GM12873 (cell line): ENCODE measurements around the gene FCHSD2.

Experiments
- TF ChIP-seq, protein P1 (sequence below): IDR thresholded peaks from 2 replicates; pipeline ENCODE4 v1.5.1; 2012; ENCODE audit warnings: low read depth, mild to moderate bottlenecking, moderate library complexity, low read length, control low read depth; ENCODE audit not compliant: insufficient read depth; ENCODE audit errors: missing control alignments

FCHSD2 gene

GRCh38 chr11:73029403-73029802, 112.7 kb downstream of the FCHSD2 start:
- TF ChIP-seq, protein P1, sequence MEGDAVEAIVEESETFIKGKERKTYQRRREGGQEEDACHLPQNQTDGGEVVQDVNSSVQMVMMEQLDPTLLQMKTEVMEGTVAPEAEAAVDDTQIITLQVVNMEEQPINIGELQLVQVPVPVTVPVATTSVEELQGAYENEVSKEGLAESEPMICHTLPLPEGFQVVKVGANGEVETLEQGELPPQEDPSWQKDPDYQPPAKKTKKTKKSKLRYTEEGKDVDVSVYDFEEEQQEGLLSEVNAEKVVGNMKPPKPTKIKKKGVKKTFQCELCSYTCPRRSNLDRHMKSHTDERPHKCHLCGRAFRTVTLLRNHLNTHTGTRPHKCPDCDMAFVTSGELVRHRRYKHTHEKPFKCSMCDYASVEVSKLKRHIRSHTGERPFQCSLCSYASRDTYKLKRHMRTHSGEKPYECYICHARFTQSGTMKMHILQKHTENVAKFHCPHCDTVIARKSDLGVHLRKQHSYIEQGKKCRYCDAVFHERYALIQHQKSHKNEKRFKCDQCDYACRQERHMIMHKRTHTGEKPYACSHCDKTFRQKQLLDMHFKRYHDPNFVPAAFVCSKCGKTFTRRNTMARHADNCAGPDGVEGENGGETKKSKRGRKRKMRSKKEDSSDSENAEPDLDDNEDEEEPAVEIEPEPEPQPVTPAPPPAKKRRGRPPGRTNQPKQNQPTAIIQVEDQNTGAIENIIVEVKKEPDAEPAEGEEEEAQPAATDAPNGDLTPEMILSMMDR = no peak

- TF ChIP-seq, protein P1 = no peak
Observed at GRCh38 chr11:73028611-73029010, 113.5 kb downstream of the FCHSD2 start.

DNA sequence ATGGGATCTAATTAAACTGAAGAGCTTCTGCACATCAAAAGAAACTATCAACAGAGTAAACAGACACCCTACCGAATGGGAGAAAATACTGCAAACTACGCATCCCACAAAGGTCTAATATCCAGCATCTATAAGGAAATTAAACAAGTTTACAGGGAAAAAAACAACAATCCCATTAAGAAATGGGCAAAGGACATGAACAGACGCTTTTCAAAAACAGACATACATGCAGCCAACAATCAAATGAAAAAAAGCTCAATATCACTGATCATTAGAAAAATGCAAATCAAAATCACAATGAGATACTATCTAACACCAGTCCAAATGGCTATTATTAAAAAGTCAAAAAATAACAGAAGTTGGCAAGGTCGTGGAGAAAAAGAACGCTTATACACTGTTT, 117.5 kb downstream of the FCHSD2 start:
- TF ChIP-seq, protein P1 = no peak

GRCh38 chr11:73019996-73020395, 122.1 kb downstream of the FCHSD2 start:
- TF ChIP-seq, protein P1 = no peak

- TF ChIP-seq, protein P1 = no peak
Observed at GRCh38 chr11:73019449-73019848, 122.7 kb downstream of the FCHSD2 start.

DNA sequence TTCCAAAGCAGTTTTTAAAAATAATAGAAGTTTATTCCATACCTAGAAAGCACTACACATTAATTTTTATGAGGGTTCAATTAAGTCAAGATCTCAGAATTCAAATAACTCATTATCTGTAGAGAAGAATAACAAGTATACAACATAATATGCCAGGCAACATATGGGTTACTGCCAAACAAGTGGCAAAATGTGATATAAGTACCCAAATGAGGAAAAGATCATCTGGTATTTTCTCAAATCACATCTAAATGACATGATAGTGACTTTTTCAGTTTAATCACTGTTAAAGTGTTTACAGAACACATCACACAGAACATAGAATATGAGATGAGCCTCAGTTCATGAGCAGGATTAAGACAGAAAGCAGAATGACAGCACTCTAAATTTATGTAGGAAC, 123.3 kb downstream of the FCHSD2 start:
- TF ChIP-seq, protein P1 = no peak

DNA sequence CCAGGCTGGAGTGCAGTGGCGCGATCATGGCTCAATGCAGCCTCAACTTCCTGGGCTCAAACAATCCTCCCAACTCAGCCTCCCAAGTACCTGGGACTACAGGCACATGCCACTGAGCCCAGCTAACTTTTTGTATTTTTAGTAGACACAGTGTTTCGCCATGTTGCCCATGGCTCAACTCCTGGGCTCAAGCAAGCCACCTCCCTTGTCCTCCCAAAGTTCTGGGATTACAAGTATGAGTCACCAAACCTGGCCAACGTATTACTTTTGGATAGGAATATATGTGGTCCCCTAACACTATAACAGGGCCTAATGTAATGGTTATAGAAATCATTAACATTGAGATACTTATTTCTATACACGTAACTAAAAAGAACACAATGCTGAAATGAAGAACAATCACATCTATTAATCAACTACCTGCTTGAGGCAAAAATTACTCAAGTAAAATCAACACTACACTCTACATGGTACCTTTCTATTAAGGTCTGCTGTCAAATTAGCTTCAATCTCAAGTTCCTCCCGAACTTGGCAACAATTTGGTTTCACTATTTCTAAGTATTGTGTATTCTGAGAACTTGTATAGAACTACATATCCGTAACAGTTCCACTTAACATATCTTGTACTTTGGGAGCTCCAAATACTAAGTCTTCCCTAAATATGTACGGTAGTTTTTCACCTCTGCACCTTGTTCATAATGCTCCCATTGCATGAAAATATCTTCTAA, 124.9 kb downstream of the FCHSD2 start:
- TF ChIP-seq, protein P1 = no peak
